Caco-2 (cell line): ENCODE data around the gene ACE. TPM values are rescaled to one million over a fixed set of nuclear protein-coding genes. Genes with fewer than 3 reads are reported as not detected.

Experiments used
- BruUV-seq: library from RNA; stranded (reverse); fragments of 400-500 nt; replicated peaks from 2 replicates; lab custom pipeline; 2021; lab: Mats Ljungman, UMichigan
- CTCF ChIA-PET: fragments of 300-600 bp; sonication (Branson Sonifier 250); formaldehyde crosslinking; loops from one replicate; lab custom pipeline; 2022; ENCODE audit warnings: antibody characterized with exemption; lab: Charles Lee
- POLR2A ChIA-PET: fragments of 300-600 bp; sonication (Branson Sonifier 250); formaldehyde crosslinking; loops from one replicate; lab custom pipeline; 2022; ENCODE audit warnings: antibody characterized with exemption; lab: Charles Lee
- DNase-seq, 2 experiments: peaks; one replicate each; pipeline versions ENCODE4 v3.0.0 to v3.0.0-alpha.2; 2020 to 2022
- H3K27me3 ChIP-seq: replicated peaks from 2 replicates; pipeline ENCODE4 v1.6.0; 2011; ENCODE audit warnings: low read length; ENCODE audit not compliant: control insufficient read depth, insufficient read depth
- H3K36me3 ChIP-seq: 2 replicates; pipeline ENCODE4 v1.5.1; 2011; ENCODE audit warnings: low read length; ENCODE audit not compliant: control insufficient read depth, insufficient read depth
- H3K4me1 ChIP-seq: fragments of 250-450 bp; sonication (Bioruptor Pico); 2 replicates; pipeline ENCODE4 v1.5.1; 2020; ENCODE audit warnings: mild to moderate bottlenecking
- H3K4me3 ChIP-seq: 2 replicates; pipeline ENCODE4 v1.5.1; 2011; ENCODE audit warnings: low read depth, mild to moderate bottlenecking, control low read depth, low read length
- H3K9me3 ChIP-seq: fragments of 250-450 bp; sonication (Bioruptor Pico); 2 replicates; pipeline ENCODE4 v1.5.1; 2020; ENCODE audit warnings: mild to moderate bottlenecking, moderate library complexity
- H3K27ac Mint-ChIP-seq: one replicate; pipeline ENCODE4 v1.8.0; 2022; ENCODE audit warnings: mixed read lengths; ENCODE audit not compliant: unreplicated experiment
- H3K27me3 Mint-ChIP-seq: one replicate; pipeline ENCODE4 v1.8.0; 2022; ENCODE audit warnings: mixed read lengths; ENCODE audit not compliant: insufficient read depth, unreplicated experiment
- H3K36me3 Mint-ChIP-seq: one replicate; pipeline ENCODE4 v1.8.0; 2022; ENCODE audit warnings: mild to moderate bottlenecking, mixed read lengths; ENCODE audit not compliant: insufficient read depth, unreplicated experiment
- H3K4me1 Mint-ChIP-seq: one replicate; pipeline ENCODE4 v1.8.0; 2022; ENCODE audit warnings: low read depth, mixed read lengths; ENCODE audit not compliant: unreplicated experiment
- H3K4me3 Mint-ChIP-seq: one replicate; pipeline ENCODE4 v1.8.0; 2022; ENCODE audit warnings: mild to moderate bottlenecking, moderate library complexity, mixed read lengths; ENCODE audit not compliant: unreplicated experiment
- H3K9me3 Mint-ChIP-seq: one replicate; pipeline ENCODE4 v1.8.0; 2022; ENCODE audit warnings: mixed read lengths; ENCODE audit not compliant: unreplicated experiment
- CTCF ChIP-seq, 2 experiments: fragments of 200-600 bp in 1 of 2; IDR thresholded peaks; 1 replicate in 1 of 2; 2 replicates in 1 of 2; pipeline versions ENCODE4 v1.5.1 to v1.8.0; 2011 to 2022; ENCODE audit warnings: antibody characterized with exemption in 1 of 2, control low read depth in 1 of 2, inconsistent platforms in 1 of 2, low read depth in 1 of 2, low read length in 1 of 2, mild to moderate bottlenecking in 1 of 2, moderate library complexity in 1 of 2; ENCODE audit not compliant: insufficient read depth in 1 of 2, severe bottlenecking in 1 of 2, unreplicated experiment in 1 of 2
- intact Hi-C: fragments of 100-400 bp; cut with micrococcal nuclease; formaldehyde crosslinking; loops from one replicate; pipeline ENCODE4 v1.10.0; 2022; ENCODE audit not compliant: unreplicated experiment
- total RNA-seq: library from RNA; stranded (reverse); gene quantifications from 2 replicates; pipeline ENCODE4 v1.2.3, GENCODE V29; 2022

ACE gene
- total RNA-seq, 1 experiment from 2014 or later: 3.4 TPM

GRCh38 chr17:63483655-63484575 lies 7.1 kb downstream of the ACE start:
- Histone ChIP-seq H3K4me3 (no peak overlapping the region), H3K36me3 (no peaks in the 10 kb centered on the region), H3K4me1 (no peaks in the 10 kb centered on the region), H3K9me3 (no peaks in the 10 kb centered on the region), H3K27me3 (no peaks in the 10 kb centered on the region)
- Mint-ChIP-seq H3K36me3 (no peaks in the 10 kb centered on the region), H3K27ac (no peak overlapping the region), H3K27me3 (peaks cover 7% of the 10 kb centered on the region), H3K4me1 (no peaks in the 10 kb centered on the region), H3K9me3 (no peaks in the 10 kb centered on the region), H3K4me3 (no peak overlapping the region)
- ChIA-PET CTCF (interaction anchor here (1.4 kb wide), 1 partner anchor 58 kb away, joined by 4 read pairs; no protein-coding TSS in a partner anchor), POLR2A (interaction anchor here (0.6 kb wide), 1 partner anchor 118 kb away, joined by 3 read pairs; no protein-coding TSS in a partner anchor)
- no peak for DNase-seq
- TF ChIP-seq CTCF (IDR thresholded peaks at IDR 0.05; ENCODE audit: insufficient read depth in 1 of 2, low read depth in 1 of 2, low read length in 1 of 2, severe bottlenecking in 1 of 2, unreplicated experiment in 1 of 2): no peak
- intact Hi-C loops: no loop called here
- no TSS peak for BruUV-seq

GRCh38 chr17:63486317-63487013 lies 9.6 kb downstream of the ACE start:
- H3K27me3 ChIP-seq: no peaks in the 10 kb centered on the region; the same call in 1 of the 2 replicates
- ChIA-PET POLR2A (no interaction called here), CTCF (interaction anchor here (0.6 to 1.6 kb wide), 4 partner anchors 8 to 61 kb away, joined by 3 to 6 read pairs (median 4); partner anchors contain the start of gene ACE)
- H3K36me3 ChIP-seq: no peaks in the 10 kb centered on the region
- no peak overlapping the region for H3K4me3 ChIP-seq
- H3K4me1 ChIP-seq: no peaks in the 10 kb centered on the region
- Mint-ChIP-seq H3K36me3 (no peaks in the 10 kb centered on the region), H3K27ac (no peak overlapping the region), H3K4me1 (no peaks in the 10 kb centered on the region), H3K4me3 (no peak overlapping the region), H3K27me3 (peaks cover 7% of the 10 kb centered on the region), H3K9me3 (no peaks in the 10 kb centered on the region)
- intact Hi-C loops: no loop called here
- TF ChIP-seq CTCF (IDR thresholded peaks at IDR 0.05; ENCODE audit: insufficient read depth in 1 of 2, low read depth in 1 of 2, low read length in 1 of 2, severe bottlenecking in 1 of 2, unreplicated experiment in 1 of 2): no peak
- DNase-seq: no peak
- BruUV-seq: no TSS peak
- no peaks in the 10 kb centered on the region for H3K9me3 ChIP-seq

- Histone ChIP-seq H3K4me3 (no peak overlapping the region), H3K4me1 (no peaks in the 10 kb centered on the region), H3K9me3 (no peaks in the 10 kb centered on the region), H3K27me3 (no peaks in the 10 kb centered on the region; the same call in 1 of the 2 replicates), H3K36me3 (no peaks in the 10 kb centered on the region)
- intact Hi-C loops: no loop called here
- Mint-ChIP-seq H3K4me3 (no peak overlapping the region), H3K27me3 (peaks cover 7% of the 10 kb centered on the region), H3K36me3 (no peaks in the 10 kb centered on the region), H3K9me3 (no peaks in the 10 kb centered on the region), H3K4me1 (no peaks in the 10 kb centered on the region), H3K27ac (no peak overlapping the region)
- TF ChIP-seq CTCF (IDR thresholded peaks at IDR 0.05; ENCODE audit: insufficient read depth in 1 of 2, low read depth in 1 of 2, low read length in 1 of 2, severe bottlenecking in 1 of 2, unreplicated experiment in 1 of 2): no peak
- ChIA-PET POLR2A (no interaction called here), CTCF (interaction anchor here (0.6 to 1.6 kb wide), 5 partner anchors 8 to 223 kb away, joined by 3 to 6 read pairs (median 4); partner anchors contain the start of gene ACE)
- BruUV-seq: no TSS peak
- no peak for DNase-seq
Observed at GRCh38 chr17:63487014-63487339, 10.1 kb downstream of the ACE start.
